PC-3 (cell line): ENCODE results near the gene PIN1. TPM values are rescaled to one million over a fixed set of nuclear protein-coding genes. Genes with fewer than 3 reads are reported as not detected.
A peak's percentile ranks its signal among the peaks of the same experiment; 100 is the strongest.

Experiments
- ATAC-seq: fragments of 200-7000 bp; cut with Tn5 transposase; 2 replicates; pipeline ENCODE4 v1.9.1; 2020; ENCODE audit warnings: mild to moderate bottlenecking, moderate library complexity
- BruUV-seq: library from RNA; stranded (reverse); fragments of 400-500 nt; replicated peaks from 2 replicates; lab custom pipeline; 2021; lab: Mats Ljungman, UMichigan
- CTCF ChIA-PET: fragments of 300-600 bp; sonication (Branson Sonifier 250); formaldehyde crosslinking; loops from one replicate; lab custom pipeline; 2022; ENCODE audit warnings: antibody characterized with exemption; lab: Charles Lee
- POLR2A ChIA-PET: fragments of 300-600 bp; sonication (Branson Sonifier 250); formaldehyde crosslinking; loops from one replicate; lab custom pipeline; 2022; ENCODE audit warnings: antibody characterized with exemption; ENCODE audit not compliant: unreplicated experiment; lab: Charles Lee
- DNase-seq: peaks from one replicate; pipeline ENCODE4 v3.0.0-alpha.2; 2015
- H2AFZ ChIP-seq: fragments of 300-600 bp; sonication (generic); 2 replicates; pipeline ENCODE4 v1.6.0; 2016; ENCODE audit warnings: antibody characterized with exemption, low read length
- H3F3A ChIP-seq: fragments of 300-600 bp; sonication (generic); one replicate; pipeline ENCODE4 v1.6.0; 2017; ENCODE audit warnings: antibody characterized with exemption, low read length, control low read depth, mild to moderate bottlenecking; ENCODE audit not compliant: unreplicated experiment
- H3K27ac ChIP-seq: fragments of 300-600 bp; sonication (generic); 2 replicates; pipeline ENCODE4 v1.5.1; 2016; ENCODE audit warnings: mild to moderate bottlenecking, low read length
- H3K27me3 ChIP-seq: fragments of 300-600 bp; sonication (generic); 2 replicates; pipeline ENCODE4 v1.6.1; 2016; ENCODE audit warnings: low read length, mixed read lengths
- H3K36me3 ChIP-seq: fragments of 300-600 bp; sonication (generic); 2 replicates; pipeline ENCODE4 v1.6.1; 2016; ENCODE audit warnings: low read depth, mixed run types, low read length, mixed read lengths
- H3K4me1 ChIP-seq: fragments of 300-600 bp; sonication (generic); 2 replicates; pipeline ENCODE4 v1.5.1; 2016; ENCODE audit warnings: low read length; ENCODE audit not compliant: insufficient read depth
- H3K4me2 ChIP-seq: fragments of 300-600 bp; sonication (generic); 2 replicates; pipeline ENCODE4 v1.6.0; 2016; ENCODE audit warnings: low read length
- H3K4me3 ChIP-seq: fragments of 300-600 bp; sonication (generic); 2 replicates; pipeline ENCODE4 v1.5.1; 2016; ENCODE audit warnings: mild to moderate bottlenecking, low read length, mixed read lengths
- H3K79me2 ChIP-seq: fragments of 300-600 bp; sonication (generic); 2 replicates; pipeline ENCODE4 v1.6.1; 2017; ENCODE audit warnings: low read length, mixed read lengths
- H3K9ac ChIP-seq: fragments of 300-600 bp; sonication (generic); 2 replicates; pipeline ENCODE4 v1.6.0; 2016; ENCODE audit warnings: mild to moderate bottlenecking, low read length
- H3K9me2 ChIP-seq: fragments of 300-600 bp; sonication (generic); replicated peaks from 2 replicates; pipeline ENCODE4 v1.6.1; 2016; ENCODE audit warnings: mixed run types, low read length, mixed read lengths
- H3K9me3 ChIP-seq: fragments of 300-600 bp; sonication (generic); 2 replicates; pipeline ENCODE4 v1.6.1; 2016; ENCODE audit warnings: low read length, mixed read lengths
- H4K20me1 ChIP-seq: fragments of 300-600 bp; sonication (generic); 2 replicates; pipeline ENCODE4 v1.6.1; 2016; ENCODE audit warnings: low read length, mixed read lengths
- EZH2 ChIP-seq: fragments of 300-600 bp; sonication (generic); IDR thresholded peaks from one replicate; pipeline ENCODE4 v1.6.1; 2017; ENCODE audit warnings: antibody characterized with exemption, mild to moderate bottlenecking, low read length; ENCODE audit not compliant: unreplicated experiment
- EZH2phosphoT487 ChIP-seq: fragments of 300-600 bp; sonication (generic); IDR thresholded peaks from 2 replicates; pipeline ENCODE4 v1.6.1; 2018; ENCODE audit warnings: mild to moderate bottlenecking, antibody characterized with exemption, low read length, borderline replicate concordance
- intact Hi-C: fragments of 100-400 bp; cut with micrococcal nuclease; formaldehyde crosslinking; loops from 2 replicates; pipeline ENCODE4 v1.9.0; 2023
- total RNA-seq: library from RNA; depleted of rRNA; stranded (reverse); fragments of >200 nt; gene quantifications from 2 replicates; pipeline ENCODE4 v1.2.3, GENCODE V29; 2014
- TF ChIP-seq, protein P1 (sequence below): fragments of 300-600 bp; sonication (generic); conservative IDR thresholded peaks from 2 replicates; pipeline ENCODE4 v1.5.1; 2017; ENCODE audit warnings: antibody characterized with exemption, low read depth, mild to moderate bottlenecking, low read length

PIN1 gene
- total RNA-seq, 1 experiment from 2014 or later = 314 TPM

DNA sequence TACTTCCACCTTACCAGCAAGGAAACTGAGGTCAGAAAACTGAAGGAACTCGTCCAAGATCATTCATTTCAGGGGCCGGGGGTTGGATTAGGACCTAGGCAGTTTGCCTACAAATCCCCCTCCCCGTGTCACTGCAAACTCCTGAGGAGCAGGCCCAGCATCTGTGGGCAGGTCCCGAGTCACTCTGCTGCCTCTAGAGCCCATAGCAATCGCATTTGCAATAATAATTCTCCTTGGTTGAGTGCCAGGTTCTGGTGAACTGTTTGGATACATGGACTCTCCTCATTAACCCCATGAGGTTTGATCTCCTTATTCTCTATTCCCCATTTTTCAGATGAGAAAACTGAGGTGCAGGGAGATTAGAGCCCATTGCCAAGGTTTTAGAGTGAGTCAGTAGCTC, 903 bp downstream of the PIN1 start:
- Histone ChIP-seq H4K20me1 (no peaks in the 10 kb centered on the region), H3K4me3 (peak overlapping the region; percentile 99), H2AFZ (peak overlapping the region; percentile 76), H3F3A (peaks cover 6% of the 10 kb centered on the region), H3K4me2 (peak overlapping the region; percentile 98), H3K9me3 (no peaks in the 10 kb centered on the region), H3K27ac (no peak overlapping the region), H3K27me3 (no peaks in the 10 kb centered on the region), H3K79me2 (peaks cover 25% of the 10 kb centered on the region), H3K4me1 (peaks cover 7% of the 10 kb centered on the region), H3K36me3 (peaks cover 20% of the 10 kb centered on the region), H3K9ac (peak overlapping the region; percentile 86), H3K9me2 (no peaks in the 10 kb centered on the region)
- BruUV-seq = no TSS peak
- CTCF ChIA-PET = no interaction called here
- DNase-seq (peak; percentile 59), ATAC-seq (no peak)
- intact Hi-C loops = no loop called here
- no peak for TF ChIP-seq EZH2phosphoT487
- no peak for TF ChIP-seq EZH2
- TF ChIP-seq, protein P1, sequence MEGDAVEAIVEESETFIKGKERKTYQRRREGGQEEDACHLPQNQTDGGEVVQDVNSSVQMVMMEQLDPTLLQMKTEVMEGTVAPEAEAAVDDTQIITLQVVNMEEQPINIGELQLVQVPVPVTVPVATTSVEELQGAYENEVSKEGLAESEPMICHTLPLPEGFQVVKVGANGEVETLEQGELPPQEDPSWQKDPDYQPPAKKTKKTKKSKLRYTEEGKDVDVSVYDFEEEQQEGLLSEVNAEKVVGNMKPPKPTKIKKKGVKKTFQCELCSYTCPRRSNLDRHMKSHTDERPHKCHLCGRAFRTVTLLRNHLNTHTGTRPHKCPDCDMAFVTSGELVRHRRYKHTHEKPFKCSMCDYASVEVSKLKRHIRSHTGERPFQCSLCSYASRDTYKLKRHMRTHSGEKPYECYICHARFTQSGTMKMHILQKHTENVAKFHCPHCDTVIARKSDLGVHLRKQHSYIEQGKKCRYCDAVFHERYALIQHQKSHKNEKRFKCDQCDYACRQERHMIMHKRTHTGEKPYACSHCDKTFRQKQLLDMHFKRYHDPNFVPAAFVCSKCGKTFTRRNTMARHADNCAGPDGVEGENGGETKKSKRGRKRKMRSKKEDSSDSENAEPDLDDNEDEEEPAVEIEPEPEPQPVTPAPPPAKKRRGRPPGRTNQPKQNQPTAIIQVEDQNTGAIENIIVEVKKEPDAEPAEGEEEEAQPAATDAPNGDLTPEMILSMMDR = peak; percentile 22; the same call in 1 of the 2 replicates
- POLR2A ChIA-PET = no interaction called here

DNA sequence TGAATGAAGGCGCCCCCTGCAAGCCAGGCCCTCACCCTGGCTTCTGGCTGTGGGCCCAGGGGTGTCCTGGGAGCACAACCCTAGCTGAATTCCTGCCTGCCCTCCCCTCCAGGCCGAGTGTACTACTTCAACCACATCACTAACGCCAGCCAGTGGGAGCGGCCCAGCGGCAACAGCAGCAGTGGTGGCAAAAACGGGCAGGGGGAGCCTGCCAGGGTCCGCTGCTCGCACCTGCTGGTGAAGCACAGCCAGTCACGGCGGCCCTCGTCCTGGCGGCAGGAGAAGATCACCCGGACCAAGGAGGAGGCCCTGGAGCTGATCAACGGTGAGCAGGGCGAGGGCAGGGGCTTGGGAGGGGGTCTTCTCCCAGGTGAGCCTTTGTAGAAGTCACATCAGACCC, 3.2 kb downstream of the PIN1 start:
- POLR2A ChIA-PET = no interaction called here
- ATAC-seq = no peak
- H4K20me1 ChIP-seq = no peaks in the 10 kb centered on the region

DNA sequence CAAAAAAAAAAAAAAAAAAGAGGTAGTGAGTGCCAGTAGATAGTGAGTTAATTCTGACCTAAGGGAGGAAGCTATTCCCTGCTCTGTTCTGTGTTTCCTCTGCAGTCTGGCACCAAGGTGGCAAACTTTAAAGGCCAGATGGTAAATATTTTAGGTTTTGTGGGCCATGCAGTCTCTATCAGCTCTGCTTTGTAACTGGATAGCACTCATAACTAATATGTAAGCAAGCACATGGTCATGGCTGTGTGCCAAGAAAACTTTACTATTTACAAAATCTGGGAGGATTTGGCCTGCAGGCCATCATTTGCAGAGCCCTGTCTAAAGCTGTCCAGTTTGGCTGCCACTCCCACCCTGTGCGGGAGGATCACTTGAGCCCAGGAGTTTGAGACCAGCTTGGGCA, 4.3 kb downstream of the PIN1 start:
- no TSS peak for BruUV-seq
- Histone ChIP-seq H3K79me2 (peaks cover 23% of the 10 kb centered on the region), H3K4me2 (no peak overlapping the region), H3K36me3 (peaks cover 51% of the 10 kb centered on the region), H3K9me2 (no peaks in the 10 kb centered on the region), H3K9me3 (no peaks in the 10 kb centered on the region), H3K27me3 (no peaks in the 10 kb centered on the region), H3K4me1 (peaks cover 7% of the 10 kb centered on the region), H4K20me1 (no peaks in the 10 kb centered on the region), H3F3A (peaks cover under 1% of the 10 kb centered on the region), H3K27ac (no peak overlapping the region), H2AFZ (no peak overlapping the region), H3K9ac (no peak overlapping the region), H3K4me3 (no peak overlapping the region)
- ATAC-seq = no peak
- ChIA-PET CTCF (no interaction called here), POLR2A (no interaction called here)
- intact Hi-C loops = no loop called here
- DNase-seq = peak; percentile 29
- TF ChIP-seq, protein P1 = no peak
- no peak for TF ChIP-seq EZH2phosphoT487
- TF ChIP-seq EZH2 = no peak

More for the DNA sequence above, 3.2 kb downstream of the PIN1 start:
- no peak for DNase-seq
- Histone ChIP-seq H3K79me2 (peaks cover 23% of the 10 kb centered on the region), H3K9ac (no peak overlapping the region), H3K4me2 (no peak overlapping the region), H2AFZ (no peak overlapping the region), H3F3A (peaks cover 6% of the 10 kb centered on the region), H3K36me3 (peaks cover 43% of the 10 kb centered on the region), H3K4me1 (peaks cover 7% of the 10 kb centered on the region), H3K27me3 (no peaks in the 10 kb centered on the region), H3K27ac (no peak overlapping the region), H3K9me2 (no peaks in the 10 kb centered on the region), H3K9me3 (no peaks in the 10 kb centered on the region), H3K4me3 (no peak overlapping the region)
- CTCF ChIA-PET = no interaction called here
- no TSS peak for BruUV-seq
- no peak for TF ChIP-seq EZH2phosphoT487
- no peak for TF ChIP-seq EZH2
- TF ChIP-seq, protein P1 = no peak
- intact Hi-C loops = no loop called here
